ENCODE measurements around the gene CDC42BPB.

CDC42BPB gene

DNA sequence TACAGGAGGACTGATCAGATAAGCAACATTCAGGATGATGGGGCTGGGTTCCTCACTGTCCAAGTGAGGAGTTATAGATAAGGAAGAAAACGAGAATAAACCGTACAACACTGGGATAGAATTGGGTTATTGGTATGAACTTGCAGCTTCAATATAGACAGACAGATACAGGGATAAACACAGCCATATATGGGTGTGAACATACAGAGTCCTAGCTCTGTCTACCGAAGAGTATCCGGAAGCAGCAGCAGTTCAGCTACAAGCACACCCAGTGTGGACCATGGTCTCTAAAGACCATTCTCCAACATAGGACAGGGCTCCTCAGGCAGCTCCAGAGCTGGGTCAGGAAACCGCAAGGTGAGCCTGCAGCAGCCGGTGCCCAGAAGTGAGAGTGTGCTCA, 40.8 kb downstream of the CDC42BPB start:
- DNase-seq (ENCODE audit: low read depth, low spot score): no peak

DNA sequence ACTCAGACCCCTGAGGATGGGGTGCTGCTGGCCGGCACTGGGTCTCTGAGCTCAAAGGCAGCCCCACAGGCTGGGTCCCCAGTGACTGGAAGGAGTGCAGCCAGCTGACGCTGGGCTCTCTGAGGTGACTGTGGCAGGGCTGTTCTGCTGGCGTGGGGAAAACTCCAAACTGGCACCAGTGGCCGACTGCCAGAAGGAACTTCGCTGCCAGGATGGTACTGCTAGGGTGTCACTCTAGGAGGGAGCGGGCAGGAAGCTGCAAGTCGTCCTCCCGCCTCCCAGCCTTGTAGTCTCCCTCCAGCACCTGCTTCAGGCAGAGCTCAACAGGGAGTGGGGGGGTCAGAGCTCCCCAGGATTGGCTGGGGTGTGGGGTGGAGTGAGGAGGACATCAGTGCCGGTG, 41.3 kb downstream of the CDC42BPB start:
- no peak for DNase-seq (ENCODE audit: low read depth, low spot score)

DNA sequence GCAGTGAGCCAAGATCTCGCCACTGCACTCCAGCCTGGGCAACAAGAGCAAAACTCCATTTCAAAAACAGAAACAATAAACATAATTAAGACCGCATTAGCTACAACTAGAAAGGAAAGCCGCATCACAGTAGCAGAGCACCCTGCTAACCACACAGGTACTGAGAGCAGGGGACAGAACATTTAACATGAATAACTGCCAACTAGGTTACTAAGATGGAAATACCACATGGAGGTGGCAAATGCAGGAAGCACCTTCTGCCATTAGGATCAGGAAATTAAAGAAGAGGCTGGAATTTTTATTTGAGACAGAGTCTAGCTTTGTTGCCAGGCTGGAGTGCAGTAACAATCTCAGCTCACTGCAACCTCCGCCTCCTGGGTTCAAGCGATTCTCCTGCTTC, 41.9 kb downstream of the CDC42BPB start:
- no peak for DNase-seq (ENCODE audit: low read depth, low spot score)

DNA sequence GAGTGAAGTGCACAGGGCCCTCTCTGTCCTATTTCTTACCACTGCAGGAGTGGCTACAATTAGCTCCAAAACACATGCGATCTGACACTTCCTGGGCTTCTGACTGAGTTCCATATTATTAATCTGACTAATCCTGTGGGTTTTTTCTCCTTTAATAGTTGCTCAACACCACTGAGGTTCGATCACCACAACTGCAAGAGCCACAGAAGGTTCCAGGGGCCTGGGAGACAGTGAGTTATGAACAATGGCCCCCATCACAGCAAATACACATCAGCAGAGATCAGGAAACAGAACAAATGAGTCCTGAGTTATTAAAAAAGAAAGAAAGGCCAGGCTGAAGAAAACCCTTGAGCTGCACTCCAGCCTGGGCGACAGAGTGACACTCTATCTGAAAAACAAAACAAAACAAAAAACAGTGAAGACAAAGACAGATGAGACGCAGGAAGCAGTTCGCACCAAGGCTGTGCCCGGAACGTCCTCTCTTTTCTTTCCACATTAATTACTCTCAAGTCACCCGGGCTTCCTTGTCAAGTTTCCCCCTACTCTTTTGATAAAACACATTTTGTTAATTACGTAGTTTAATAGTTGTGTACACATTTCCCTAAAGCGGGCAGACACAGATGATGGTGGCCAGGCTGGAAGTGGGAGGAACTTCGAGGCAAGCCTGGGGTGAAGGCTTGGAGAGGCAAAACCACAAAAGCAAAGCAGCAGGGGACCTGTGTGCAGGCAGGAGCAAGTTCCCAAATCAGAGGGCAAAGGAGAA, 42.7 kb downstream of the CDC42BPB start:
- peak; percentile 48 for DNase-seq (ENCODE audit: low read depth, low spot score)

DNA sequence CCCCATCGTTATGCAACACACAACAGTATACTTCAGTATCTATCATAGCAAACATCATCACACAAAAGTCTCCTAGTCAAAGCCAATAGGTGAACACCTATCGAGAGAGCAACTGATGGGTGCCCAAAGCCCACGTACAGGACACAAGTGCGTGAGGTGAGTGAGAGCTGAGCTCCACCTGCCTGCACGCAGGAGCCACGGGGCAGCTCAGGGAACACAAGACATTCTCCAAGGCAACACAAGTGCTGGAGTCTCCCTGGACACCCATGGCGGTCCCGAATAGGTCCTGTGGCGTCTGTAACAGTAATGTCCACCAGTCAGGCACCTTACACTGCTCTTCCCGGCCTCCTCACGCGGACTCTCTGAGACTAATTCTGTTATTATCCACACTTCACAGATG, 44.3 kb downstream of the CDC42BPB start:
- no peak for DNase-seq (ENCODE audit: low read depth, low spot score)

DNA sequence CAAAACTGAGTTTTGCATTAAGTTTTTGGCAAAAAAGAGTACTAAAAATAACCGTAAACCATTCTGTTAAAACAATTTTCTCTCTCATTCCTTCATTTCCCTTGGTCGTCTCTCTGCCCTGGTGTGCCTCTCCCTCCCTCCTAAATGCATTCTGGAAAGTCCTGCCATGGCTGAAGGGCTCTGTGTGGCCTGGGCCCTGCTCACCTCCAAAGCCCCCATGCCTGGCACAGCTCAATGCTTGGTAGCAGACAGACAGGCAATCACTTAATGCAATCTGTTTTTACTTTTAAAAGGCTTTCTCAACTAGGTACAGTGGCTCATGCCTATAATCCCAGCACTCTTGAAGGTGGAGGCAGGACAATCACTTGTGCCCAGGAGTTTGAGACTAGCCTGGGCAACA, 47.8 kb downstream of the CDC42BPB start:
- DNase-seq (ENCODE audit: low read depth, low spot score): no peak

DNA sequence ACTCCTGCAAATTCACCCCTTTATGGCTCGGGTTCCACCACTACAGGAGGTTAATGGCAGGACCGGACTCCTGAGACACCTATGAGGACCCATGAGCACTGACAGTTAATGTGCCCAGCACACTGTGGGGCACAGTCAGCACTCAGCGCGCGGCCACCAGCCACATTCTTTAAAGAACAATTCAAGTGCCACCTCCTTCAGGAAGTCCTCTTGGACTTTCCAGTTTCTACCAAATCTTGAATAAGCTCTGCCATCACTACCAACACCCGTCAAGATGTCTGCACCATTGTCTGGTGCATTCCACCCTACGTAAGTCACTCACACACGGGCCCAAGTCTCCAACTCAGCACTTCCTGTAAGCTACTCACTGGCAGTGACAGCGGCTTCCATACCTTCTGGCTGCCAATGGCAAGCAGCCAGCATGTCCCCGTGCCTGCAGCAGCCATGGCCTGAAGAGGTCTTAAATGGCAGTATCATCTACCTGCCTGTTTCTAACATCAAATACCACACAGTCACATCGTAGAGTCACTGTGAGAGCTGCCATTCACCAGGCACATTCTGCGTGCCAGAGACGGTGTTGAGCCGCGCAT, 48.5 kb downstream of the CDC42BPB start:
- DNase-seq (ENCODE audit: low read depth, low spot score): no peak

DNA sequence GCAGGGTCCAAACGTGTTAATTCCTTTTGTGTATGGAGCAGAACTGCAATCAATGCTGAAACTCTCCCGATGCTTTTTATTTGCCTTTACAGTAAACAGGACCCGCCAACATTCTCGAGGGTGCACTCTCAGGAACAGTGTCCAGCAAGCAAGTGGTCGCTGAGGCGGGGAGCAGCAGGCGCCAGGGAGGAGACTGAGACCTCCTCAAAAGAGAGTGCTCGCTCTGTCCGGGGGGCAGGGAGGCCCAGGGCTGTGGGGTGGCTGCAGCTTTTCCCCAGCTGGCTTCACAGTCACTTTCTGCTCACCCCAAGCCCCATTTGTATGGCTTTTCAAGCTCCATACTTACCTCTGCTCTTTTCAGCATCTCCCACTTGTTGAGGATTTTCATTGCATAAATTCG, 49.2 kb downstream of the CDC42BPB start:
- no peak for DNase-seq (ENCODE audit: low read depth, low spot score)

DNA sequence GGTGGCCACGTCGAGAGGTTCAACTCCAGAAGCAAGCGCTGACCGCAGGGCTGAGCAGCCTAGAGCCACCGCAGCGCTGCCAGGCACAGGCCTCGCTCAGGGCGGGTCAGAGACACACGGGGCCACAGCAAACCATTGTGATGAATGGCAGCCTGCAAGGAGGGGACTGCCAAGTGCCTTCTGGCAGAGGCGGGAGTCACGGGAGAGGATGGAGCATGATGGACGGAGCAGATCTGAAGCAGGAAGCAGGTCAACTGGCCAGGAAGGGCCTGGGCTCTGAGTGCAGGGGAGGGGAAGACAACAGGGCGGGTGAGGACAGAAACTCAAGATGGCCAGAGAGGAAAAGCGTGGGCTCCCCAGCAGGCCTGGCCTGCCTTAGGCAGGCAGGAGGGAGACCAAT, 49.8 kb downstream of the CDC42BPB start:
- no peak for DNase-seq (ENCODE audit: low read depth, low spot score)

DNA sequence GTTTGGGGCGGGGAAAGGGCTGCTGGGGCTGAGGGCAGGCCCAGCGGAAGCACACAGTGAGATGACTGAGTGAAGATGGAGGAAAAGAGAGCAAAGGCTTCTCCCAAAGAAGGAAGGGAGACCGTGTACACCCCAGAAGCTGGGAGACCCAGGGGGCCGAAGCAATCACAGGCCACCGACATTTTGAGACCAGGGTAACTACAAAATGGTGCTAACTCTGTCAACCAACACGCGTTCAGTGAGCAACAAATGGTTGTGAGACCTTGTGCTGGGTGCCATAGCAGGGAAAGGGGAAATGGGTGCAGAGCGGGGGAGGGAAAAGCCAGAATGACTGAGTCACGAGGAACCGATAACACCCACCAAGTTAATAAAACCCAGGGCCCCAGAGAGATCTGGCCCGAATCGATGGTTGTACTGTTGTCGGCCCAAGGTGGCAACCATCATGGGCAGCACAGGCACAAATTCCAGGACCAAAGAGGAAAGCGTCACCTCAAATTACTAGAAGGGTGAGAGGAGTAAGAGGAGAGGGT, 50.3 kb downstream of the CDC42BPB start:
- no peak for DNase-seq (ENCODE audit: low read depth, low spot score)

DNA sequence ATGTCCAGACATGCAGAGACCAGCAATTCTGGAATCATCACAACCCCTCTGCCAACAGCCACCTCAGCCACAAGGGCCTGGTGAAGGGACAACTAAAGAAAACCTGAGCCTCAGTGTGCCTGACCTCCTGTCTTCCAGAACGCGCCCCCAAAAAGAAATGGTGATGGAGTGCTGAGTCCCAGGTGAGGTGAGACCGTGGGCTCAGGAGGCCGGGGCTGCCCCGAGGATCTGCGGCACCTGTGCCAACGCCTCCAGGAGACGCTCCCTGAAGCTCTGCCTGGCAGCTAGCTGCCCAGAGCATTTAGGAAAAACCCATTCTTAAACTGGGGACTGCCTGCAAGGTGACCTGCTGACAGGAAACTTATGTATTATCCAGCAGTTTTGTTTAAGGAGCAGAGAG, 51.2 kb downstream of the CDC42BPB start:
- DNase-seq (ENCODE audit: low read depth, low spot score): no peak

DNA sequence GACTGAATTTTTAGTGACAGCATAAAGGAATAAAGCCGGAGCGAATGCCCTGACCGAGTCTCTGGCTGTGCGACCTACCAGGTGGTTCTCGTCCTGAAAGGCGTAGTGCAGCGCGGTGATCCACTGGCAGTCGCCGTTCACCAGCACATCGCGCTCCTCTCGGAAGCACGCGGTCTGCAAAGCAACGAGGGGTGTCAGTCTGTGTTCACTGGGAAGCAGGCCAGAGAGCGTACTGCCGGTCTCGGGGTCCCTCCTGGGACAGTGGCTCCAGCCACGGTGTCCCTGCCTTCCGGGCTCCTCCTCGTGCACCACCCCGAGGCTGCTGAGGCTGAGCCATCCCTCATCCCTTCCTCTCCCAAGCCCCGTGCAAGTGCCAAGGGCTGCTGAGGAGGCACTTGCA, 53.5 kb downstream of the CDC42BPB start:
- no peak for DNase-seq (ENCODE audit: low read depth, low spot score)

DNA sequence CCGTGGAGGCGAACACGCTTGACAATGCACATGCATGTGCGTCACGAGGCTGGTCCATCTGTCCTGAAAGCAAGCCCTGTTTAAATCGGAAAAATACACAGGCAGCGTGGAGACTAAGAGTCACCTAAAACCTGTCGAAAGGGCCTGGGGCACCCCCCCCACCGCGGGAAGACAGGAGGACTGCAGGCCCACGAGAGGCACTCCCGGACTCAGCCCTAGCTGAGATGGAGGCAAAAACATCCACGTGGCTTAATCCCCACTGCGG, 54.1 kb downstream of the CDC42BPB start:
- no peak for DNase-seq (ENCODE audit: low read depth, low spot score)

DNA sequence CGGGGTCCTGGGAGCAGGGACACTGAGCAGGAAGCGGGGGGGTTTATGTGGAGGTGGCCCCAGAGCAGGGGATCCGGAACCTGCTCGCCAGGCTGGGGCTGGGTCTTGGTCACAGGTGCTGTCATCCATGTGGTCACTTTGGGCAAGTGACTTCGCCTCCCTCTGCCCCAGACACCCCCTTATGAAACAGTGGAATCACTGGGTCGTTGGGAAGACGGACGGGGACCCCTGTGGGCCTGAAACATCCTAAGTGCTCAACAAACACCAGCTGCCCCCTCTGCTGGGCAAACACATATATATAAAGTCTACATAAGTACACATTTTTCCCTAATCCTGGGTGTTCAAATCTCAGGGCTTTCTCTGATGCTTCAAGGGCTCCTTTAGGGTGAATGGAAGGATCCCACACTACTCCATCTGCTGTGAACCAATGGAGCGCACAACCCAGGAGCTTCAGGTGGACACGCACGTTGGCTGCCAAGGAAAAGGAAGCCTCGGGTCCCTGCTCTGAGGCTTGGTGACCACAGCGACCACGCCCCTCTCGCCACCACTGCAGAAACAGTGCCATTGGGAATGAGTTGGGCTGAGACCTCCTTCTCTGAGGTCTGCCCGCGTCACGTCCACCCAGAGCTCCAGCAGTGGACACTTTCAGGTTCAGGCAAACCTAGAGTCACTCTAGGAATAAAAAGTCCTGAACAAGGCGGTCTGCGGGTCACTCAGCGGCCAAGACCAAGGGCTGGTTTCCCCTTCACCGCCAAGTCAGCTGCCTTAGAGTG, 54.6 kb downstream of the CDC42BPB start:
- DNase-seq (ENCODE audit: low read depth, low spot score): no peak

DNA sequence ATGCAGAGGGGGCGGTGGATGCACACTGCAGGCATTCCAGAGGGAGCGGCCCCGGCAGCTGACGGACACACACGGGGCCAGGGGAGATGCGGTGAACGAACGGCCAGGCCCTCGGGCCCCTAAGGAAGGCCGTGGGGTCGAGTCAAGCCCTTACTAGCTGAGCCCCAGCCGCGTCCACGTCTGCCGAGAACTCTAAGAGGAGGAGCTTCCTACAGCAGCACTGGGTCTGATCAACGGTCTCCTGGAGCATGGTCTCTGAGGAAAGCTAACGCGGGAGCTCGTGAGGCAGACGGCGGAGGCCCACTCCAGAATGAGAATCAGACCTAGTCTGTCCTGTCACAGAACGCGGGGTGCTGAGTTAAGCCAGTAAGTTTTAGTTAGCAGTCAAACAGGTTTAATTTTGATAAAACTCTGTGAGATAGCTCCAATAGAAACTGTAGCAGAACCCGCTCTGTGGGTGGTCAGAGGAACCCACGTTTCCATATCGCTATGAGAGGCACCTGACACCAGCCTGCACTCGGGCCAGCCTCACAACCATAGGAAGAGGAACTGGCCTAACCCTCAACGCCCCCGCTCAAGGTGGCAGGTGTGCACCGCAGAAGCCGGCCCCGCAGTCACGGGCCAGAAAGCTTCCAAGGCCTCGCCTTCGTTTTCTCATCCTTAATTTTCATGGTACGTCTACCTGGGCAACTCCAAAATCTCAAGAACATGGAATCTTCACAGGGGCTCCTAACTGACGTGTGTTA, 55.5 kb downstream of the CDC42BPB start:
- DNase-seq (ENCODE audit: low read depth, low spot score): no peak

DNA sequence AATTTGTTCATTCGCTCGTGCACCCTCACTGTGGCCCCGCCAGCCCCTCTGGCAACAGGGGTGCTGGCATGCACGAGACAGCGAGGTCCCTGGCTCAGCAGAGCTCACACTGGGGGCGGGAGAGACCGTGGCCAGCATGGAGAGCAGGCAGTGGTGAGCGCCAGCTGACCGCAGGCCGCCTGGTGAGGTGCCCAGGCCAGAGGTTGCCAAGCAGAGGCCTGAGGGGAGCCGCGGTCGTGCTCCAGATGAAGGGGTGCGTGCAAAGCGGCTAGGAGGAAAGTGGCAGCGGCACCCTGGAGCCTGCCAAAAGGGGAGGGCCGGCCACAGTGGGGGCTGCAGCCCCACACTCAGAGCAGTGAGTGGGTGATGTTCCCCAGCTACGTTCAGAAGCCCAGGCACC, 56.1 kb downstream of the CDC42BPB start:
- no peak for DNase-seq (ENCODE audit: low read depth, low spot score)

DNA sequence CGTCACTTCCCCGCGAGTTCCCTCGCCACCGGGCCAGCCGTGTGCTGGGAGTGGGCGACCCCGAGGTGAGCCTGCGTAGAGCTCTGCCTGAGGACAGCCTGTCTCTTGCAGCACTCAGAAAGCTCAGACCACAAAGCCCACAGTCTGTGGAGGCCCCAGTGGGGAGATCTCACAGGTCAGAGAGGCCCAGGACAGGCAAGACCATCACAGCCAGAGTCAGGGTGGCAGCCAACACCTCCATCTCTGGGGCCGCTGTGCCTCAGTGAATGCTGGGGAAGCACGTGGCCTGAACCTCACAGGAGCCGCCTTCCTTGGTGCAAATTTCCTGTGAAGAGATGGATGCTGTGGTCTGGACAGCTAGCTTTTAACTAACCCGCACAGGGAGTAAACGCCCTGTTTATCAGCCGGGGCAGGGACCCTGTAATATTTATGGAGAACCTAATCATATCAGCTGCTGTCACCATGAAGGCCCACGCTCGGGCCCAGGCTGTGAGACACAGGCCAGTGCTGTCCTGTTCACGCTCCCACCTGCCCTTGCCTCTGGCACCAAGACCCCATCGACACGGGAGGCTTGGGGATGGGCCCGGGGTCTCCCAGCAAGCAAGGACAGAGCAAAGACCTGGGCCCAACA, 56.9 kb downstream of the CDC42BPB start:
- DNase-seq (ENCODE audit: low read depth, low spot score): no peak

DNA sequence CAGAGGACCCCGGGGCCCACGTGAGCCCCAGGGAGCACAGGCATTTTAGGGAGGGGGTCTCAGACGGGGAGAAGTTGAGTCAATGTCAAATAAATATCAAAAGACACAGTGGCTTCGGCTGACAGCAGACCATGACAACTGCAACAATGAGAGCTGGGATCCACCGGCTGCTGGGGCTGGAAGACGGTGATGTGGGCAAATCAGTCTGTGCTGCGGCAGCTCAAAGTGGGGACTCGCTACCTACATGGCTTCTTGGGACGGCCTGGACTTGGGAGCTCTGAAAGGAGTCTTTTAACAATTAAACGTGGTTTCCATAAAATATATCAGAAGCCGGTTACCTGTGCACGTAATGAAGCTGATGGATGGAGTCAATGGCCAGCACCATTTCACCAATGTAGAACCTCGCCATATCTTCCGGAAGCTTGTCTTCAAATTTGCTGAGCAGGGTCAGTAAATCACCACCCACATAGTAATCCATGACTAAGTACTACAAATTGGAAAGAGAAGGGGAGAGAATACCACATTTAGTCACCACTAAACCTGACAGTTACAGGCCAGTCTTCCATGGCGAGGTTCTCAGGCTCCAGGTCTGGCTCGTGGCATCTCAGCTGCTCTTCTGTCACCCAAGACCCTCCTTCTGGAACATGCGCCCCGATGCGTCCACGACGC, 58.0 kb downstream of the CDC42BPB start:
- no peak for DNase-seq (ENCODE audit: low read depth, low spot score)

DNA sequence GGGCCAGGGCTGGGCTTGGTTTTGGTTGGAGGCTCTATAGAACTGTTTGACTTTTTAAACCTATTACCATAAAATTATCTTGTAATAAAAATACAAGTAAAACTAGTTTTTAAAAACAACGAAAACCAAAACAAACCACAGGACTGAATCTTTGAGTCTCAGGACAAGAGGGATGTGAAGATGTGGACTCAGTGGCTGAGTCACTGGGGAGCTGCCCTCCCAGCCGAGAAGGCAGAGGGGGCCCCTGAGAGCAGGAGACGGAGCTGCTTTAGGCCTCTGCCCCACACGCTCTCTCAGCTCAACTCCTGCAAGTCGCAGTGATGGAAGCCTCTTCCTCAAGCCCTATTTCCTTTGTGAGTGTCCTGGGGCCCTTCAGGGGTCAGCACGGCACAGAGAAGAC, 59.0 kb downstream of the CDC42BPB start:
- DNase-seq (ENCODE audit: low read depth, low spot score): no peak

DNA sequence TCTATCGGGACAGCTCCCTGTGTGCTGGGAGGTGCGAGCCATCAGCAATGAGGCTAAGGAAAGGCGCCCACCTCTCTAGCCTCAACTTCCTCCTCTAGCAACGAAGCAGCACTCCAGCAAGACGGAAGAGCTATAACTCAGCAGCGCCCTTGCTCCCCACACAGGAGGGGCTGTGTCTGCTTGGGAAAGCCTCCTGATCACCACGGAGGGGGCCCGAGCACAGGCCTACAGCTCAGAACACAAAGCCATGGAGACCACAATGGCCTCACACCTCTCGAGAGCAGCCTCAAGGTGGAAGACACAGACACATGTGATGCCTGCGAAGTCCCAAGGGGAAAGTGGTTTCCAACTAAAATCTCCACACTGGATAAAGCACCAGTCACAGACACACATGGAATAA, 60.4 kb downstream of the CDC42BPB start:
- DNase-seq (ENCODE audit: low read depth, low spot score): no peak

DNA sequence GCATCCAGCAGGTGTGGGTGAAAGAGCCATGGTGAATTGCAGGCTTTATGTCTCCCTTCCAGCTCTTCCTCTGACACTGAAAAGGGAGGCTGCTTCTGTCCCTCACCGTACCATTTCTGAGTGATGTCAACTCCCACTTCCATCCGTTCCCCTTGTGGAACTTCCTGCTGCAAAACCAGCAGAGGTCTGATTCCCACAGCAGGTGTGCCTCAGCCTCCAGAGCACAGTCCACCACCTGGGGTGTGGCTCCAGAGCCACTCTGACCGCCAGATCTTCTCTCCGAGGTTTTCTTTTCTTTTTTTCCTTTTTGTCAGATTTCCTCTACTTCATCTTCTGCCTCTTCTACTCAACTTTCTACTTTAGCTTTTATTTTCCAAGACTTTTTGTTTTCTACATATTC, 62.7 kb downstream of the CDC42BPB start:
- DNase-seq (ENCODE audit: low read depth, low spot score): no peak
